SK-N-MC (cell line): ENCODE results near the gene C22orf42.

Source experiments
- EZH2 ChIP-seq: fragments of 200-600 bp; sonication (generic); IDR thresholded peaks from one replicate; pipeline ENCODE4 v1.6.1; 2017; ENCODE audit warnings: antibody characterized with exemption
- FOXP2 ChIP-seq: optimal IDR thresholded peaks from 2 replicates; pipeline ENCODE3; 2011; ENCODE audit warnings: mild to moderate bottlenecking, moderate library complexity; ENCODE audit not compliant: insufficient read depth; ENCODE audit errors: extremely low read length, control extremely low read depth
- POLR2AphosphoS5 ChIP-seq: IDR thresholded peaks from 2 replicates; pipeline ENCODE4 v1.6.1; 2012; ENCODE audit warnings: mild to moderate bottlenecking, low read depth, low read length, borderline replicate concordance

DNA sequence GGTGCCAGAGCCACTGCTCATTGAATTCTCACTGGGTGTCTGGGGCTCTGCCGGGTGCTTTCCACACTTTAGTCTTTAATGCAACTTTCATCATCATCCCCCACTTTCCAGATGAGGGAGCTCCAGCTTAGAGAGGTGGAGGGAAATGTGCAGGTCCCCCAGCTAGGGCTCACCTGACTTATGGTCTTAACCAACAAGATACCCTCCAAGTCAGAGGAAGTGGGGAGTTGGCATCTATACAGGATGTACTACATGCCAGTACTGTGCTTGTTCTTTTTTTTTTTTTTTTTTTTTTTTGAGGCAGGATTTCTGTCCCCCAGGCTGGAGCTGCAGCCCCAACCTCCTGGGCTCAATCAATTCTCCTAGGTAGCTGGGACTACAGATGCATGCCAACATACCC, 26.3 kb downstream of the C22orf42 start:
- TF ChIP-seq POLR2AphosphoS5 (no peak), EZH2 (no peak), FOXP2 (no peak)
